Nucleus accumbens (tissue), 56 donors: Measurements from ENCODE around the gene CYP2F1.
"Not testable (repeated sequence)": the region's sequence is repeated elsewhere in the genome, so short reads cannot be mapped to it uniquely, and the experiment has no call there.

Source experiments
- DNase-seq, 56 donors: peaks; one replicate each; lab custom pipeline; 2025; lab: John Stamatoyannopoulos, UW

The CYP2F1 gene

GRCh38 chr19:41126765-41127203 is 12.6 kb downstream of the CYP2F1 start:
- peak in 1 of 56 donors; percentile 3 for DNase-seq

- DNase-seq = not testable (repeated sequence)
Measured at GRCh38 chr19:41127362-41127761, 13.1 kb downstream of the CYP2F1 start.

GRCh38 chr19:41127801-41128300 is 13.6 kb downstream of the CYP2F1 start:
- DNase-seq = peak in 43 of 56 donors; percentile 1 to 63 (median 19)

- DNase-seq = no peak
Measured at GRCh38 chr19:41128692-41129091, 14.5 kb downstream of the CYP2F1 start.

- no peak for DNase-seq
Measured at GRCh38 chr19:41131186-41131585, 17.0 kb downstream of the CYP2F1 start.

- no peak for DNase-seq
Measured at GRCh38 chr19:41133260-41133659, 19.0 kb downstream of the CYP2F1 start.

GRCh38 chr19:41134616-41135015 is 20.4 kb downstream of the CYP2F1 start:
- DNase-seq = peak in 1 of 56 donors; percentile 6

- peak in 40 of 56 donors; percentile 1 to 74 (median 32) for DNase-seq
Measured at GRCh38 chr19:41135390-41136384, 21.5 kb downstream of the CYP2F1 start.

- DNase-seq = no peak
Measured at GRCh38 chr19:41136636-41137455, 22.6 kb downstream of the CYP2F1 start.

- peak in 46 of 56 donors; percentile 0 to 85 (median 18) for DNase-seq
Measured at GRCh38 chr19:41144403-41144802, 30.2 kb downstream of the CYP2F1 start.

GRCh38 chr19:41149831-41150230 is 35.6 kb downstream of the CYP2F1 start:
- DNase-seq = no peak

- DNase-seq = not testable (repeated sequence)
Measured at GRCh38 chr19:41150986-41151385, 36.8 kb downstream of the CYP2F1 start.

GRCh38 chr19:41154060-41154459 is 39.8 kb downstream of the CYP2F1 start:
- DNase-seq = no peak

- DNase-seq = no peak
Measured at GRCh38 chr19:41156207-41156606, 42.0 kb downstream of the CYP2F1 start.

GRCh38 chr19:41159881-41160280 is 45.6 kb downstream of the CYP2F1 start:
- no peak for DNase-seq

GRCh38 chr19:41161903-41162302 is 47.7 kb downstream of the CYP2F1 start:
- DNase-seq = no peak

GRCh38 chr19:41166944-41167804 is 52.9 kb downstream of the CYP2F1 start:
- no peak for DNase-seq

- no peak for DNase-seq
Measured at GRCh38 chr19:41172297-41173164, 58.3 kb downstream of the CYP2F1 start.
